DMS153 treated with DMSO at 0.1 percent for 48 hours (cell line): ENCODE measurements around the gene SMOC1.

Experiments used
- DNase-seq: peaks from one replicate; lab custom pipeline; 2025; ENCODE audit not compliant: unreplicated experiment; lab: John Stamatoyannopoulos, UW

SMOC1 gene

GRCh38 chr14:69879175-69880043, at the start of gene SMOC1:
Gene SMOC1 (plus strand): TSS chr14:69879416. CDS start chr14:69879679, 263 bp downstream.
- DNase-seq, result peak; percentile 49

DNA sequence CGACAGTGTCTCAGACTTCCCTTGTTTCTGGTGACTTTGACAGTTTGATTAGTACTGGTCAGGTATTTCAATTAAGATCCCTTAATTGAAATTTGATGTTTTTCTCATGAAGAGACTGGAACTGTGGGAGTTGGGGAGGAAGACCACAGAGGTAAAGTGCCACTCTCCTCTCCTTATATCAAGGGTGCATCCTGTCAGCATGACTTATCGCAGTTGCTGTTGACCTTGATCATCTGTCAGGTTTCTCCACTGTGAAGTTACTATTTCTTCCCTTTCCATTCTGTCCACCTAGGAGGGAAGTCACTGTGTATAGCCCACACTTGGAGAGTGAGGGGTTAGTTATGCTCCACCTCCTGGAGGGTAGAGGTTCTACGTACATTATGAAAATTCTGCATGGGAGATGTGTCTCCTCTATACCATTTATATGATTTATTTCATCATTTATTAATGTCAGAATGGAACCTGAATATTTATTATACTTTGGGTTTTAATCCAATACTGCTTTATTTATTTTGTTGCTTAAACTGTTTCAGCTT, 40.3 kb upstream of the SMOC1 start:
- DNase-seq, result no peak

DNA sequence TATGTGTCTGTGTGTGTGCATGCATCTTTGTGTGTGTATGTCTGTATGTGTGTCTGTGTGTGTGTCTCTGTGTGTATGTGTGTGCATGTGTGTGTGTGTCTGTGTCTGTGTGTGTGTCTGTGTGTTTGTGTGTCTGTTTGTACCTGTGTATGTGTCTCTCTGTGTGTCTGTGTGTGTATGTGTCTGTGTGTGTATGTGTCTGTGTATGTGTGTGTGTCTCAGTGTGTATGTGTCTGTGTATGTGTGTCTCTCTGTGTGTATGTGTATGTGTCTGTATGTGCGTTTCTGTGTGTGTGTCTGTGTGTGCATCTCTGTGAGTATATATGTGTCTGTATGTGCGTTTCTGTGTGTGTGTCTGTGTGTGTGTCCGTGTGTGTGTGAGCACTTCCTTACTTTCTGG, 39.6 kb upstream of the SMOC1 start:
- no peak for DNase-seq

DNA sequence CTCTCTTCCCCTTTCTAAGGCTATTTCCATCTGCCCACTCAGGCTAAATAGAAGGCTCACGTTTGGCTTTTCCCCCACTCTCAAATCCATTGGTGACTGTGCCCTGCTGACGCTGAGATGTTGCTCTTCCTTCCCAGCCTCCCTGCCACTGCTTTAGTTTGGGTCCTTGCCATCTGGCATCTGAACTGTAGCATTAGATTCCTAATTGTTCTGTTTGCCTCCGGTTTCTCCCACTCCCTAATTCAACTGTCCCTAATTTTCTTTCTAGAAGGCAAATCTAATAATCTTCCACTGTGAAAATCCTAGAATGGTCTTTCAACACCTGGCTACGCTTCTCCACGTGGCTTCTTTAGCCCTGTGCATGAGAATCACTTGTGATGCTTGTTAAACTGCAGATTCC, 37.6 kb upstream of the SMOC1 start:
- DNase-seq, result no peak

DNA sequence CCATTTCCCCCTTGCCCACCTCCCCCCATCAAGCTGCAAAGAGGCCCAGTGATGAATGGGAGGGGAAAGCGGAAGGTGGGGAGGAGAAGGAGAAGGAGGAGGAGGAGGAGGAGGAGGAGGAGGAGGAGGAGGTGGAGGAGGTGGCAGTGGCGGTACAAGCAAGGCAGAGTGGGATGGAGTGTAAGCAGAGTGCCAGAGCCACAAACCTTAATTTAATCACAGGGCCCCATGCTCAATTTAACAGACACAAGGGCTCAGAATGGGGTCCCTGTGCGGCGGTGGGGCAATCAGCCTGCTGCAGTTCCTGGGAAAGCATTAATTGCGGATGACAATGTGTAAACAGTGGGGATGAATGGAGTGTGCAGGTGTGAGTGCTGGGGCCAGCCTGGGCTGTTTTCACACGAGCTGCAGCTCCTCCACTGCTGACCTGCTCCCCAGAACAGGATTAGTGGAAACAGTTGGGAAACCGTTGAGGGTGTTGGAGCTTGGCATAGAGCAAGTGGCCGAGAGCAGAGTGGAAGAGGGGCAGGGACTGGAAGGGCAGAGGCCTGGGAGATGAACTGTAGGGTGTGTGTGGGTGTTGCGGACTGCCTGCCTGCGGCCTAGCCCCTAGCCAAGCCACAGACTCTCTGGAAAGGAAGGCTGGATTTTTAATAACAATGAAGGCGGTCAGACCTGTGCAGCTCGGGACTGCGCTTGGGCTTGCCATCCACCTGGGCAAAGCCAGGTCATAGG, 36.4 kb upstream of the SMOC1 start:
- DNase-seq, result peak; percentile 54

- DNase-seq, result no peak
Observed at GRCh38 chr14:69844171-69844570, 35.0 kb upstream of the SMOC1 start.

GRCh38 chr14:69845050-69845581, 34.1 kb upstream of the SMOC1 start:
- DNase-seq, result no peak

- peak; percentile 16 for DNase-seq
Observed at GRCh38 chr14:69845787-69846186, 33.4 kb upstream of the SMOC1 start.

DNA sequence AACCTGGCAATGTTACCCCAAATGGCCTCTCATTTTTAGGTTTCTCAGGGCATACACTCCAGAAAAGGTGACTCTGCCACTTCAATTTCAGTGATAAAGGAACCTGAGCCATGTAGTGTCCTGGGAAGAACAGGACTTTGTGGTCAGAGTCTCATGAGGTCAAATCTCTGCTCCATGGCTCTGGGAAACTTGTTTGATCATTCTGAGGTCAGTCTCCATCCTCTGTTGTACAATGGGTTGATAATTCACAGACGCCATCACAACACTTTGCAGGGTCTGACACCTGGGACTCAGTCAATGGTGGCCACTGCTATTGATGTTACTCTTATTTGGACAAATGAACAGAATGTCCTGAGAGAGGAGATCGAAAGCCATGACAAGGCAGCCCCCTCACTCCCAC, 31.1 kb upstream of the SMOC1 start:
- no peak for DNase-seq

- DNase-seq, result peak; percentile 34
Observed at GRCh38 chr14:69848903-69849391, 30.3 kb upstream of the SMOC1 start.

DNA sequence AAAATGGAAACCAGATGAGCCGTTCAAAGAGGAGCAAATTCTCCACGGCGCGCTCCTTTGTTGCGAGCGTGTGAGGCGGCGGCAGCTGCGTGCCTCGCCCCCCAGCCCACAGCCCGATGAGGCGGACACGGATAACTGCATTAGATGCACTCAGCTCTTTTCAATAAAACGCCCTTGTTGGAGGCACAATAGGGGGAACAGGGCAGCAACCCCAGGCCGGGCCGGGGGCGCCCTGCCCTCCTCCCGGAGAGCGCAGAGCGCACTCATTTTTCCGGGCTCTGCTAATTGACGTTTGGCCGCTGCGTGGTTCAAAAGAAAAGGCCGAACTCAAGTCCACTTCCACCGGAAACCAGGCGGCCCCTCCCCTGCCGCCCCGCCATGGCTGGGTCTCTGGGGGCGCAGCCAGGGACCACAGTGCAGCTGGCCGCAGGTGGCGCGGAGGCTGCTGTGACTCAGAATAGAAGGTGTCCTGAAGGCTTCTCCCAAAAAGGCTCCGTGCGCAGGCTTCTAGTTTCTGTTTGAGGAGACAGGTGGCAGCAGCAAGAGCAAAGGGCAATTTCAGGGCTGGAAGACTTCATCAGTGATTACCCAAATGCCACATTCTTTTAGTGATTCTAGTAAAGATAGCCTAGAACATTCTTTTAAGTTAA, 29.0 kb upstream of the SMOC1 start:
- DNase-seq, result peak; percentile 28

- no peak for DNase-seq
Observed at GRCh38 chr14:69850736-69851112, 28.5 kb upstream of the SMOC1 start.

DNA sequence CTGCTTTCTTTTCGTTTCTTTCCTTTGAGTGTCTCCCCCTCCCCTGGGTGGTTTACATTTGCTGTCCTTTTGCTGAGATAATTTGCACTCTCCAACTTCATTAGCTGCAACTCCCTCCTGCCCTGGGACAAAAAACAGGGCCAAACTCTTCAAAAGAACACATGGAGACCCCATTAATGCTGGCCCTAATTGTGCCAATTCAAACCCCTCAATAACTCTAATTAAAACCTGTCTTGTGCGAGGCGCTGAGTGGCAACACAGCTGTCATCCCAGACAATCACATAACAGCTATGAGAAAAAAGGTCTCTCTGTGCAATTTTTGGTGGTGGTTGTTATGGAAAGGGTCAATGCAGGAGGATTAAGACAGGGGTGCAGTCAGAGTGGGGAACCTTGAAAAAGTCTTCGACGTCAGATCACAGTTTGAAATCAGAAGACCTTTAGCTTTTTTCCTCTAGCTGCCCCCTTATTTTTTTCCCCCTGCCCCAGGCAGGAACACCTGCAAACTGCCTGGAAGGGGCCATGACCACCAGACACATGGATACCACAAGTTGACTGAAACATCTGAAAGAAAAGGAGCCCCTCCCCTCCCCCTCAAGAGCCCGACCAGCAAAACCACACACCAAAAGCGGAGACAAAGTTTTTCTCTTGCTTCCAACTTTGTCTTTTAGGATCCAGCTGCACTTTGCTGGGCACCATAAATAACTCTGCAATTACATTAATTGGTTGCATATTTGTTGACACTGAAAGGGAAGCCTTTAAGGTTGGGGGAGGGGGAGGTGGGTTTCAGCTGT, 26.5 kb upstream of the SMOC1 start:
- no peak for DNase-seq

DNA sequence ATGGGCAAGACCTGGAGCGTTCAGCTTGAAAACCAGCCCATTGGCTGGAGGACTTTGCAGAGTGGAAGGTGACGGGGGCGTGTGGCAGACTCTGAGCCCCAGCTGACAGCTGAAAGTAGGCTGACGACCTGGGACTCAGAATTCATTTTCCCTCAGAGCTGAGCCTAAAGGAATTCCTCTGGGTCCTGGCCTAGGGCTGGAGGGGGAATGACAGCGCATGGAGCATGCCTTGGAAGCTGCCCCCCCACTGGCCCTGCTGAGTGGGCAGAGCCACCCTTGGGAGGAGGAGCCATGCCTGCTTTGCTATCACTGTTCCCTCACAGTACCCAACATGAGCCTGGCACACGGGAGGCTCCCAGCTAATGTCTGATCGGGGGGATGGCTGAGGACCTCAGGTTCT, 25.4 kb upstream of the SMOC1 start:
- DNase-seq, result no peak

DNA sequence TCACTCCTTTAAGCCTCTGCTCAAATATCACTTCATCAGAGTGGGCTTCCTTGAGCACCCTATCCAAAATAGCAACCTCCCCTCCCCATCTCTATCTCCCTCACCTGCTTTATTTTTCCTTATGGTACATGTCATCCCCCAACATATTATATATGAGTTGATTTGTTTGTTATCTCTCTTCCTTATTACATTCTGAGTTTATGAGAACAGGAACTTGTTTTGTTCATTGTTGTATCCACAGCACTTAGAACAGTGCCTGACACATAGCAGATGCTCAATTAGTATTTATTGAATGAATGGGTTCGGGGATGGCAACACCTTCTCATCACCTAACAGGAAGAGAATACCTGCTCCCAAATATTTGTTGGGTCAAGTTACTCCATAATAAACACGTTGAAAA, 24.6 kb upstream of the SMOC1 start:
- DNase-seq, result no peak

- no peak for DNase-seq
Observed at GRCh38 chr14:69855180-69855832, 23.9 kb upstream of the SMOC1 start.

DNA sequence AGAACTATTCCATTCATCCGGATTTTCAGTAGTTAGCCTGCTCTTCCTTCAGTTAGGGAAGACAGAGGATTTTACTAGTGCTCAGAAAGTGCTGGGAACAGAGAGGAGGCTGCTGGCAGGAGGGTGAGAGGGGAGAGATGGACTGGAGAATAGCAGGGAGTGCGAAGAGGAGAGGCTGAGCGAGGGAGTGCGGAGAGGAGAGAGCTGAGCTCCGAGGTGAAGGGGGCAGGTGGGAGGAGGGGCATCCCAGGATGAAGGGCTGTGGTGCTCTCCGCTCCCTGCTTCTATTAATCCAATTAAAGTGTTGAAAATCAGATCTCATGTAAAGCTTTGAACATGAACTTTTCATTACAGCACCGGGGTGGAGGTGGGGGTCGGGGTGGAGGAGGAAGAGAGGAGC, 20.4 kb upstream of the SMOC1 start:
- no peak for DNase-seq

DNA sequence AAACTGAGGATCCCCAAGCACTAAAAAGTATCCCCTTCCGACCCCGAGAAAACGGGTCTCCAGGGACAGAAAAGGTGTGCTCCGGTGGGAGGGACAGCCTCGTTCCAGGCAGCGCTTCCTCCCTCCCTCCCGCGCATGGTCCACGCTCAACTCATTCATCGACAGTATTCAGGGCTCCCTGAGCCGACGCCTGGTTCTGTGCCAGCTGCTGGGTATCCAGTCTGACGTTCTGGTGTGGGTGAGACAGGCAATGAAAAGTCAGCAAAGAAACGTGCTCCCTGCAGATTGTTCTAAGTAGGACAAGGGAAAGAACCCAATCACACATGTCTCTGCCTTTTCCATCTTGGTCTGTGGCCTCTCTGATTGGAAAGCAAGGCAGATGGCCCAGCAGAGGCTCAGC, 19.6 kb upstream of the SMOC1 start:
- no peak for DNase-seq

DNA sequence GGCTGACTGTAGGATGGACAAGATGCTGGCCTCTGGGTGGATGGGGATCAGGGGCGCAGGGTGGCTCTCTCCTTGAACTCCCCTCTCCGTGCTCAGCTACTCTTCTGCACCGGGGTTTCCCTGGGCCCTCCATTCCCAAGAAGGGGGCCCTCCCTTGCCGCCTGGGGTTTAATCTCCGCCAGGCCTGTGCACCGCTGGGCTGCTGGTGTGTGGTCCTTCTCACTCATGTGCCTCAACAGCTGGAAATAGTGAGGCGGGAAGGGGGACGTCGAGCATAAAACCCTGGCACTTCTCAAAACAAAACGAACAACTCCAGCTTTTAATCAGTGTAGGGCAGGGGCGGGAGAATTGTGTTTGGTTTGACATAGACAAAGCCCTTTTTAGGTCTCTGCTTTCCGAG, 19.0 kb upstream of the SMOC1 start:
- DNase-seq, result no peak

DNA sequence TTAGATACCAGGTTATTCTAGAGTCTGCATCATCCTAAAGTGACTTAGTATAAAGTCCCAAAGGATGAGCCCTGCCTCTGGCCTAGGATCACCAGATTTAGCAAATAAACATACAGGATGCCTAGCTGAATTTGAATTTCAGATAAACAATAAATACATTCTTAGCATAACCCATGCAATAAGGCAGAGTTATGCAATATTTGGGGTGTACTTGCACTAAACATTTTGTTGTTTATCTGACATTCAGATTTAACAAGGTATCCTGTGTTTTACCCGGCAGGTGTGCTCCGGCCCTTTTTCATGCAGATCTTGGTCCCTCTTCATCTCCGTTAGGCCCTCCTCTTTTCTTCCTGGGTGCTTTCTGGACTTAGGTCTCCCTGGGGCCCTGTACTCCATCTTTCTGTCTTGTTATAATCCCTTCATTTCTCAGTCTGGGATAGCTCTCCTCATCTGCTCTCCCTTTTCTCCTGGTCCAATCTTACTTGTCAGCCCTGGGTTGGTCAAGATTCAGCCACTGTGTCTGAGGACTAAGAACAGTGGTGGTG, 18.1 kb upstream of the SMOC1 start:
- no peak for DNase-seq
